Activated B cell treated with CpG ODN at 0.5 μM for 24 hours (primary cell): ENCODE measurements around the gene LRRC17. TPM values are rescaled to one million over a fixed set of nuclear protein-coding genes. Genes with fewer than 3 reads are reported as not detected.
"Not testable (repeated sequence)": the region's sequence is repeated elsewhere in the genome, so short reads cannot be mapped to it uniquely, and the experiment has no call there.

ENCODE experiments used
- ATAC-seq: fragments of 200-7000 bp; cut with Tn5 transposase; one replicate; pipeline ENCODE4 v1.10.0; 2021; ENCODE audit warnings: low read depth, mild to moderate bottlenecking, moderate library complexity
- CTCF ChIA-PET: fragments of 350-600 bp; sonication (Branson Sonifier 250); formaldehyde crosslinking; loops from one replicate; lab custom pipeline; 2021; ENCODE audit warnings: antibody characterized with exemption; lab: Charles Lee
- POLR2A ChIA-PET: fragments of 350-600 bp; sonication (Branson Sonifier 250); formaldehyde crosslinking; loops from one replicate; lab custom pipeline; 2021; ENCODE audit warnings: antibody characterized with exemption; lab: Charles Lee
- DNase-seq: peaks from one replicate; pipeline ENCODE4 v3.0.0; 2022
- H3K27ac Mint-ChIP-seq: one replicate; pipeline ENCODE4 v1.8.0; 2020; ENCODE audit warnings: mixed read lengths
- H3K27me3 Mint-ChIP-seq: one replicate; pipeline ENCODE4 v1.8.0; 2021; ENCODE audit warnings: mixed read lengths
- H3K36me3 Mint-ChIP-seq: one replicate; pipeline ENCODE4 v1.8.0; 2021; ENCODE audit warnings: low read depth, mixed read lengths
- H3K4me1 Mint-ChIP-seq: one replicate; pipeline ENCODE4 v1.8.0; 2021; ENCODE audit warnings: mixed read lengths
- H3K4me3 Mint-ChIP-seq: one replicate; pipeline ENCODE4 v1.8.0; 2020; ENCODE audit warnings: mild to moderate bottlenecking, mixed read lengths
- H3K9me3 Mint-ChIP-seq: one replicate; pipeline ENCODE4 v1.8.0; 2020; ENCODE audit warnings: mixed read lengths
- intact Hi-C: fragments of 100-400 bp; cut with micrococcal nuclease; formaldehyde crosslinking; loops from one replicate; pipeline ENCODE4 v1.15.1; 2024
- total RNA-seq: library from RNA; stranded (reverse); gene quantifications from 2 replicates; pipeline ENCODE4 v1.2.3, GENCODE V29; 2022
- TF ChIP-seq, protein P1 (sequence below): fragments of 200-600 bp; IDR thresholded peaks from one replicate; pipeline ENCODE4 v1.8.0; 2022; ENCODE audit warnings: antibody characterized with exemption, mild to moderate bottlenecking

Gene LRRC17
- total RNA-seq, 1 donor from 2014 or later = 0.16 TPM

DNA sequence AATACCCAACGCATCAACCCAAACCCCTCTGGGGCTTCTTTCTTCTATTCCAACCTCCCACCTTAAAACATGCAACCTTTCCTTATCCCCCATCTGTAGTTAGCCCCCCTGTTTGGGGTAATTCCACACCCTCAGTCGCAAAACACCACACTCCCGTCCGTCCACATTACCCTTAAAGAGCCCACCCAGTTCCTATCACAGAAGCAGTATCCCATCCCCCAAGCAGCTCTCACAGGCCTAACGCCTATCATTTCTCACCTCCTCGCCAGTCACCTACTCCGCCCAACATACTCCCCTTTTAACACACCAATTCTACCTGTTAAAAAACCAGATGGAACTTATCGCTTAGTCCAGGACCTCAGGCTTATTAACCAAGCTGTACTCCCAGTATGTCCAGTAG, 63.7 kb downstream of the LRRC17 start:
- H3K9me3 Mint-ChIP-seq = no peaks in the 10 kb centered on the region
- H3K36me3 Mint-ChIP-seq = no peaks in the 10 kb centered on the region
- TF ChIP-seq, protein P1, sequence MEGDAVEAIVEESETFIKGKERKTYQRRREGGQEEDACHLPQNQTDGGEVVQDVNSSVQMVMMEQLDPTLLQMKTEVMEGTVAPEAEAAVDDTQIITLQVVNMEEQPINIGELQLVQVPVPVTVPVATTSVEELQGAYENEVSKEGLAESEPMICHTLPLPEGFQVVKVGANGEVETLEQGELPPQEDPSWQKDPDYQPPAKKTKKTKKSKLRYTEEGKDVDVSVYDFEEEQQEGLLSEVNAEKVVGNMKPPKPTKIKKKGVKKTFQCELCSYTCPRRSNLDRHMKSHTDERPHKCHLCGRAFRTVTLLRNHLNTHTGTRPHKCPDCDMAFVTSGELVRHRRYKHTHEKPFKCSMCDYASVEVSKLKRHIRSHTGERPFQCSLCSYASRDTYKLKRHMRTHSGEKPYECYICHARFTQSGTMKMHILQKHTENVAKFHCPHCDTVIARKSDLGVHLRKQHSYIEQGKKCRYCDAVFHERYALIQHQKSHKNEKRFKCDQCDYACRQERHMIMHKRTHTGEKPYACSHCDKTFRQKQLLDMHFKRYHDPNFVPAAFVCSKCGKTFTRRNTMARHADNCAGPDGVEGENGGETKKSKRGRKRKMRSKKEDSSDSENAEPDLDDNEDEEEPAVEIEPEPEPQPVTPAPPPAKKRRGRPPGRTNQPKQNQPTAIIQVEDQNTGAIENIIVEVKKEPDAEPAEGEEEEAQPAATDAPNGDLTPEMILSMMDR = no peak
- peaks cover 2% of the 10 kb centered on the region for H3K27me3 Mint-ChIP-seq
- POLR2A ChIA-PET = no interaction called here
- ATAC-seq (no peak), DNase-seq (no peak)
- CTCF ChIA-PET = no interaction called here
- H3K4me3 Mint-ChIP-seq = no peak overlapping the region
- intact Hi-C loops = no loop called here
- no peaks in the 10 kb centered on the region for H3K4me1 Mint-ChIP-seq
- H3K27ac Mint-ChIP-seq = no peak overlapping the region

DNA sequence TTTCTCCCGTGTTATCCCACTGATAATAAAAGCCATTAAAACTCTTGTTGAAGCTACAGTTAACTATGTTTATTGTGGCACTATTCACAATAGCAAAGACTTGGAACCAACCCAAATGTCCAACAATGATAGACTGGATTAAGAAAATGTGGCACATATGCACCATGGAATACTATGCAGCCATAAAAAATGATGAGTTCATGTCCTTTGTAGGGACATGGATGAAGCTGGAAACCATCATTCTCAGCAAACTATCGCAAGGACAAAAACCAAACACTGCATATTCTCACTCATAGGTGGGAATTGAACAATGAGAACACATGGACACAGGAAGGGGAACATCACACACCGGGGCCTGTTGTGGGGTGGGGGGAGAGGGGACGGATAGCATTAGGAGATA, 64.8 kb downstream of the LRRC17 start:
- H3K4me1 Mint-ChIP-seq, intact Hi-C loops, CTCF ChIA-PET, POLR2A ChIA-PET, H3K36me3 Mint-ChIP-seq, H3K27ac Mint-ChIP-seq, H3K9me3 Mint-ChIP-seq, ATAC-seq, DNase-seq, H3K27me3 Mint-ChIP-seq, H3K4me3 Mint-ChIP-seq: not testable (repeated sequence)

DNA sequence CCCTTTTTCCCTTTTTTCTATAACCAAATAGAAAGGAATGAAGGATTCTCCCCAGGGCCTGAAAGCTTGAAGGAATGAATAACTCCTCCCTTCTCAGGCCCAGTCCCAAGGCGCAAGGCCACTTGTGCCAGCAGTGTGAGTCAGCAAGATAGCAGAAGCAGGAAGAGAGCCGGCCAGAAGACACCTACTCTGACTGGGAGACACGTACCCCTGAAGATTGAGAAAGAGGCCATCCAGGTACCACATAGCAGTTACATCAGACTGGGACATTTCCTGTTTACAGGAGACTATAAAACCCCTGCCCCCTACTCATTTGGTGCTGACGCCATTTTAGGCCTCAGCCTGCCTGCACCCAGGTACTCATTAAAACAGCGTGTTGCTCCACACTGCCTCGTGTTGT, 65.5 kb downstream of the LRRC17 start:
- H3K27me3 Mint-ChIP-seq = peaks cover 2% of the 10 kb centered on the region
- ChIA-PET POLR2A (no interaction called here), CTCF (no interaction called here)
- intact Hi-C loops = no loop called here
- TF ChIP-seq, protein P1 = no peak
- no peaks in the 10 kb centered on the region for H3K36me3 Mint-ChIP-seq
- no peak for ATAC-seq
- H3K9me3 Mint-ChIP-seq = no peaks in the 10 kb centered on the region
- H3K4me3 Mint-ChIP-seq = no peak overlapping the region
- DNase-seq = no peak
- H3K4me1 Mint-ChIP-seq = no peaks in the 10 kb centered on the region
- no peak overlapping the region for H3K27ac Mint-ChIP-seq

DNA sequence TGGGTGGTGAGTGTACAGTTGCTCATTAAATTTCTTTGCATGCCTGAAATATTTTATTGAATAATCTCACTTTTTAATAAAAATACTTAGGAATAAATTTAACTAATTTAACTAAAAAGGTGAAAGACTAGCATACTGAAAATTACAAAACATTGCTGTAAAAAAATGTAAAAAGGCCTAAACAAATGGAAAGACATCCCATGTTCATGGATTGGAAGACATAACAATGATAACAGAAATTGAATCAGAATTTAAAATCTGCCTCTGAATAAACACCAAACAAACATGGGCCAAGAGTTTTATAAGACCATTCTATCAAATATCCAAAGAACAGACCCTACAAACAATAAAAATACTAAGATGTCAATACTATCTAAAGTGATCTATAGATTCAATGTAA, 66.9 kb downstream of the LRRC17 start:
- TF ChIP-seq, protein P1 = no peak
- POLR2A ChIA-PET = no interaction called here

DNA sequence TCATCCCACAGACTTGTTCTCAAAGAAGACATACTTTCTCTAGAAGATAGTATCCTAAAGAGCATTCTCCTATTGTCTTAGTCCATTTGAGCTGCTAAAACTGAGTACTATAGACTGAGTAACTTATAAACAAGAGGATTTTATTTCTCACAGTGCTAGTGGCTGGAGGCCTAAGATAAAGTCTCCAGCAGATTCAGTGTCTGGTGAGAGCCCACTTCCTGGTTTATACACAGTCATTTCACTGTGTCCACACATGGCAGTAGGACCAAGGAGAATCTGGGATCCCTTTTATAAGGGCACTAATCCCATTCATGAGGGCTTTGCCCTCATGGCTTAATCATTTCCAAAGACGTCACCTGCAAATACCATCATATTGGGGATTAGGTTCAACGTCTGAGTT, 68.7 kb downstream of the LRRC17 start:
- Mint-ChIP-seq H3K4me3 (no peak overlapping the region), H3K9me3 (no peaks in the 10 kb centered on the region), H3K27ac (no peak overlapping the region), H3K4me1 (no peaks in the 10 kb centered on the region), H3K36me3 (no peaks in the 10 kb centered on the region), H3K27me3 (no peaks in the 10 kb centered on the region)
- no peak for DNase-seq
- intact Hi-C loops = no loop called here
- ATAC-seq = no peak
- TF ChIP-seq, protein P1 = no peak
- POLR2A ChIA-PET = no interaction called here
- CTCF ChIA-PET = no interaction called here

More for the DNA sequence above, 66.9 kb downstream of the LRRC17 start:
- intact Hi-C loops = no loop called here
- Mint-ChIP-seq H3K9me3 (no peaks in the 10 kb centered on the region), H3K4me3 (no peak overlapping the region), H3K27ac (no peak overlapping the region), H3K27me3 (peaks cover 2% of the 10 kb centered on the region), H3K36me3 (no peaks in the 10 kb centered on the region), H3K4me1 (no peaks in the 10 kb centered on the region)
- ATAC-seq = no peak
- no peak for DNase-seq
- CTCF ChIA-PET = no interaction called here

DNA sequence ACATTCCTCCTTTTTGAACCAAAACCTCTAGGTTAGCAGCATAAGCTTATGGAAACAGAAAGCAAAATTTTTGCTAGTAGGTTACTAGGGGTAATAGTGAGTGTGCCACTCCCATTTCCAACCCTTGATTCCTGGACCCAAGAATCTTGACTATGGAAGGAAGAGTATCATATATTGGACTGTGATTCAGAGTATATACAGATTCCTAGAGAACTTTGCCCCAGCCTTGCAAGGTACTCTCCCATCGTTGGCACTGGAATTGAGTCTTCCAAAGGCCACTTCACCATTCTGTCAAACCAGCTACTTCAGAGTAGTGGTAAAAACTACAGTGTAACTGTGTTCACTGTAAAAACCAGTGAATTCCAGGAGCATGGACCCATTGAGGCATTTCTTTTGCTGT, 69.4 kb downstream of the LRRC17 start:
- no peak overlapping the region for H3K4me3 Mint-ChIP-seq
- DNase-seq = no peak
- ChIA-PET CTCF (no interaction called here), POLR2A (no interaction called here)
- TF ChIP-seq, protein P1 = no peak
- H3K27me3 Mint-ChIP-seq = no peaks in the 10 kb centered on the region
- H3K4me1 Mint-ChIP-seq = no peaks in the 10 kb centered on the region
- H3K27ac Mint-ChIP-seq = no peak overlapping the region
- H3K36me3 Mint-ChIP-seq = no peaks in the 10 kb centered on the region
- no peaks in the 10 kb centered on the region for H3K9me3 Mint-ChIP-seq
- no peak for ATAC-seq
- intact Hi-C loops = no loop called here
